Heart right ventricle (tissue), 16 donors: ENCODE results near the gene PDE6A. TPM values are rescaled to one million over a fixed set of nuclear protein-coding genes. Genes with fewer than 3 reads are reported as not detected.
A peak's percentile ranks its signal among the peaks of the same experiment; 100 is the strongest.

Experiments used
- ATAC-seq, 8 donors: fragments of 200-7000 bp; cut with Tn5 transposase; one replicate each; pipeline ENCODE4 v1.9.1; 2020; ENCODE audit warnings: mild to moderate bottlenecking in 8 of 8, moderate library complexity in 8 of 8, moderate number of reproducible peaks in 1 of 8
- DNase-seq, 2 donors: peaks; one replicate each; pipeline ENCODE4 v3.0.0-alpha.2; 2020
- H3K27ac ChIP-seq, 10 donors: fragments of 200-600 bp; sonication (generic) in 2 of 10; one replicate each; pipeline versions ENCODE4 v1.5.0 to v1.8.0; 2020 to 2022; ENCODE audit warnings: mild to moderate bottlenecking in 3 of 10
- H3K27me3 ChIP-seq, 7 donors: fragments of 200-600 bp; one replicate each; pipeline ENCODE4 v1.8.0; 2021 to 2022; ENCODE audit warnings: mild to moderate bottlenecking in 2 of 7
- H3K36me3 ChIP-seq, 9 donors: fragments of 200-600 bp; sonication (generic) in 1 of 9; one replicate each; pipeline versions ENCODE4 v1.5.0 to v1.8.0; 2020 to 2022; ENCODE audit warnings: mild to moderate bottlenecking in 2 of 9
- H3K4me1 ChIP-seq, 9 donors: fragments of 200-600 bp; sonication (generic) in 1 of 9; one replicate each; pipeline versions ENCODE4 v1.5.0 to v1.8.0; 2020 to 2022; ENCODE audit warnings: mild to moderate bottlenecking in 4 of 9
- H3K4me3 ChIP-seq, 10 donors: fragments of 200-600 bp; sonication (generic) in 2 of 10; one replicate each; pipeline versions ENCODE4 v1.5.0 to v1.8.0; 2020 to 2022; ENCODE audit warnings: mild to moderate bottlenecking in 7 of 10, moderate library complexity in 2 of 10
- H3K9me3 ChIP-seq, 11 donors: fragments of 200-600 bp in 10 of 11; sonication (generic) in 2 of 11; one replicate each; pipeline versions ENCODE4 v1.5.0 to v1.8.0; 2013 to 2022; ENCODE audit warnings: mild to moderate bottlenecking in 2 of 11, control low read depth in 1 of 11, moderate library complexity in 1 of 11
- WGBS, 2 donors: extraction: QIAGEN DNeasy Blood & Tissue Kit; methylation state at CpG; one replicate each; pipeline ENCODE4 v1.1.7; 2013; ENCODE audit warnings: inconsistent platforms in 1 of 2; 5-methylcytosine and 5-hydroxymethylcytosine counted together
- intact Hi-C, 10 donors: fragments of 100-400 bp; cut with DNase I; formaldehyde crosslinking; loops; one replicate each; pipeline versions ENCODE4 v1.11.1 to v1.14.2; 2022
- polyA plus RNA-seq, 2 donors: library from polyadenylated mRNA; stranded (reverse); fragments of 200-250 nt; gene quantifications; one replicate each; pipeline ENCODE4 v1.2.3, GENCODE V29; 2013
- total RNA-seq, 10 donors: library from RNA; stranded (reverse); fragmentation: NEBNext Ultra II Directional in 3 of 10; extraction: Animal tissue kit (Norgen Biotek cat#: 25700) in 3 of 10; gene quantifications; one replicate each; pipeline versions ENCODE4 v1.2.1 to v1.2.4, GENCODE V29; 2021 to 2023
- TF ChIP-seq, protein P1 (sequence below), 9 donors: fragments of 200-600 bp; sonication (generic) in 2 of 9; IDR thresholded peaks; one replicate each; pipeline versions ENCODE4 v1.5.0 to v1.8.0; 2021 to 2022; ENCODE audit warnings: antibody characterized with exemption in 9 of 9, mild to moderate bottlenecking in 5 of 9, moderate library complexity in 1 of 9
- donor health status: Arrhythmogenic right ventricular cardiomyopathy.
- donor health status: ischemic (EF 13 %, LVEDD 7.1; RV severe dilation, severe dysfunction).
- donor health status: healthy with polysubstance abuse.
- donor health status: DM: no; HTN: yes; CAD: no.
- donor health status: DM: no; HTN: no; CAD: no.
- donor health status: ischemic (EF 25% LVEDD 6.9; RV normal size, moderate dysfunction).
- donor health status: ischemic (EF 25% LVEDD 5.7; RV mildly dilated, moderate dysfunction).
- donor health status: healthy.
- donor health status: DM: yes; HTN: yes; CAD: no.
- donor health status: Ischemic cardiomyopathy.
- donor health status: ischemic (EF 35%, LVEDD 5.7; RV mildly dilated, moderate dysfunction).
- donor health status: nonischemic (EF 11% LVEDD 7.7; RV severe dilation, severe dysfunction).
- donor health status: DM: yes; HTN: yes; CAD: no.
- donor health status: PGD.
- donor health status: ischemic (EF 29% LVEDD 5.4; RV normal size, mild dysfunction).
- donor health status: nonischemic (EF 23%, LVEDD 6.1; RV moderate dilation, normal function).

Gene PDE6A
- total and polyA plus RNA-seq, 12 donors, result 0.06 to 0.28 (median 0.17) TPM; not detected in 5

DNA sequence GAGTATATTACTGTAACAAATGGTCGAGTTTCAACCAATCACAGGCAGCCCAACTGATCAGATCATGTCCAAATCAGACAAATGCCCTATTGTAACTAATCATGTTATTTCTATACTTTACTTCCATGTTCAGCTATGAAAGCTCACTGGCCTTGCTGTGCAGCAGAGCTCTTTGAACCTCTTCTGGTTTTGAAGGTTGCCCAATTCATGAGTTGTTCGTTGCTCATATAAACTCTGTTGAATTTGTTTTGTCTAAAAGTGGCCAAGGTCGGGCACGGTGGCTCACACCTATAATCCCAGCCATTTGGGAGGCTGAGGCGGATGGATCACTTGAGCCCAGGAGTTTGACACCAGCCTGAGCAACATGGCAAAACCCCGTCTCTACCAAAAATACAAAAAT lies 21.6 kb downstream of the PDE6A start:
- no peak for DNase-seq
- ATAC-seq, result no peak
- Histone ChIP-seq H3K36me3 (no peaks in the 10 kb centered on the region), H3K4me1 (no peaks in the 10 kb centered on the region), H3K4me3 (no peak overlapping the region), H3K27me3 (no peaks in the 10 kb centered on the region), H3K27ac (no peak overlapping the region), H3K9me3 (no peaks in the 10 kb centered on the region)
- TF ChIP-seq, protein P1, sequence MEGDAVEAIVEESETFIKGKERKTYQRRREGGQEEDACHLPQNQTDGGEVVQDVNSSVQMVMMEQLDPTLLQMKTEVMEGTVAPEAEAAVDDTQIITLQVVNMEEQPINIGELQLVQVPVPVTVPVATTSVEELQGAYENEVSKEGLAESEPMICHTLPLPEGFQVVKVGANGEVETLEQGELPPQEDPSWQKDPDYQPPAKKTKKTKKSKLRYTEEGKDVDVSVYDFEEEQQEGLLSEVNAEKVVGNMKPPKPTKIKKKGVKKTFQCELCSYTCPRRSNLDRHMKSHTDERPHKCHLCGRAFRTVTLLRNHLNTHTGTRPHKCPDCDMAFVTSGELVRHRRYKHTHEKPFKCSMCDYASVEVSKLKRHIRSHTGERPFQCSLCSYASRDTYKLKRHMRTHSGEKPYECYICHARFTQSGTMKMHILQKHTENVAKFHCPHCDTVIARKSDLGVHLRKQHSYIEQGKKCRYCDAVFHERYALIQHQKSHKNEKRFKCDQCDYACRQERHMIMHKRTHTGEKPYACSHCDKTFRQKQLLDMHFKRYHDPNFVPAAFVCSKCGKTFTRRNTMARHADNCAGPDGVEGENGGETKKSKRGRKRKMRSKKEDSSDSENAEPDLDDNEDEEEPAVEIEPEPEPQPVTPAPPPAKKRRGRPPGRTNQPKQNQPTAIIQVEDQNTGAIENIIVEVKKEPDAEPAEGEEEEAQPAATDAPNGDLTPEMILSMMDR (IDR thresholded peaks at IDR 0.05), result no peak
- 92 to 96% methylated on average over 6 of the region's 6 CpGs for WGBS, 2 donors
- intact Hi-C loops, result no loop called here

DNA sequence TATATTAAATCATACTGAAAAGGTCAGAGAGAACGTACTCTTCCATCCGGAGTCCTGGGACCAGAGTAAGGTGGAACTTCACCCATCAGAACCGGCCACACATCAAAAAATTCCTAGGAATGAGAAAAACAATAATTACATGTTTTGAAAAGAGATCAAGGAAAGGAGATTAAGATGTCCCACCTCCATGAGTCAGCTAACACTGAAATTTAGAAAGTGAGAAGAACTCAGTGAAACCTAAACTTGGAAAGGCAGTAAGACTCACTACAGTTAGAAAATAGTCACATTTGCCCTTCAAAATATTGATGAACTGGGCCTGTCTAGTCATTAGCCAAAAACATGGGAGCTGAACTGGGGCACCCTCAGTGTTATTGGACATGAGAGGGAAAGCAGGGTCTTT lies 23.0 kb downstream of the PDE6A start:
- intact Hi-C loops, result no loop called here
- Histone ChIP-seq H3K9me3 (no peaks in the 10 kb centered on the region), H3K27me3 (peaks cover 0 to 5% (median 0%) of the 10 kb centered on the region in 7 donors), H3K4me3 (no peak overlapping the region), H3K27ac (no peak overlapping the region), H3K36me3 (no peaks in the 10 kb centered on the region), H3K4me1 (peaks cover 0 to 7% (median 0%) of the 10 kb centered on the region in 9 donors)
- ATAC-seq, result no peak
- 92 to 93% methylated on average over 3 of the region's 3 CpGs for WGBS, 2 donors
- DNase-seq, result no peak
- TF ChIP-seq, protein P1 (IDR thresholded peaks at IDR 0.05), result no peak

DNA sequence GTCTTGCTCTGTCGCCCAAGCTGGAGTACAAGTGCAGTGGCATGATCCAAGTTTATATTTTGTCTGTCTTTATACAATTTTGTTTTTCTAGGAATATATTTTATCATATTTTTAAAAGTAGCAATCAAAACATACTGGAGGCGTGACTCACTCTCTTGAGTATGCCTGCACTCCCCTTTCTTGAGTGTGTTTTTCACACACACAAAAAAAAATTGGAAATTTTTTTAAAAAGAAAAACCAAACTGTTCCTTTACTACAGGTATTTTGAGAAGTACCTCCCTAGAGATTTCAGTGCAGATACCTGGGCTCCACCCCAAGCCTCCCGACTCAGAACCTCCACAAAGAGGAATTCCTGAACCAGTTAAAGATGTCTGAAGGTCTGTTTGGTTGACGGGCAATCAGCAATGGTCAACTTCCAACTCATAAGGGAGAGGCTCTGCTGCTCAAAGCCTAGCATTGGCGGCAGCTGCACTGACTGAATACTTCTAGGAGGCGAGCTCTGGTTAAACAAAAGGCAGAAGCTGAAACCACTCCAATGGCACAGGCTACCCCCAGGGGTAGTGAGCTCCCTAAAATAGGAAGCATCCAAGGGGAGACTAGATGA lies 27.4 kb downstream of the PDE6A start:
- WGBS, 2 donors, result 79 to 81% methylated on average over 6 of the region's 6 CpGs
- DNase-seq, result no peak
- intact Hi-C loops, result no loop called here
- H3K4me1 ChIP-seq, result peaks cover 0 to 8% (median 0%) of the 10 kb centered on the region in 9 donors
- H3K4me3 ChIP-seq, result no peak overlapping the region
- H3K27me3 ChIP-seq, result peaks cover 0 to 5% (median 0%) of the 10 kb centered on the region in 7 donors
- ATAC-seq, result no peak
- H3K36me3 ChIP-seq, result no peaks in the 10 kb centered on the region
- TF ChIP-seq, protein P1 (IDR thresholded peaks at IDR 0.05), result no peak
- H3K27ac ChIP-seq, result no peak overlapping the region
- no peaks in the 10 kb centered on the region for H3K9me3 ChIP-seq

- Histone ChIP-seq H3K36me3 (no peaks in the 10 kb centered on the region), H3K9me3 (no peaks in the 10 kb centered on the region), H3K27me3 (peaks cover 0 to 5% (median 0%) of the 10 kb centered on the region in 7 donors), H3K4me3 (no peak overlapping the region), H3K27ac (no peak overlapping the region), H3K4me1 (peaks cover 0 to 8% (median 0%) of the 10 kb centered on the region in 9 donors)
- TF ChIP-seq, protein P1 (IDR thresholded peaks at IDR 0.05), result no peak
- no peak for DNase-seq
- ATAC-seq, result peak in 1 of 8 donors; percentile 55
- intact Hi-C loops, result no loop called here
- 74 to 78% methylated on average over 7 of the region's 7 CpGs for WGBS, 2 donors
Observed at GRCh38 chr5:149916334-149917072, 28.1 kb downstream of the PDE6A start.
